Measurements from ENCODE around the gene PRPF19.

PRPF19 gene

GRCh38 chr11:60924110-60924905, 17.9 kb upstream of the PRPF19 start, which contains the start of gene TMEM132A:
Gene TMEM132A, plus strand, starts transcription at chr11:60924460. Its CDS starts 174 bp downstream, at chr11:60924634.
- in situ Hi-C loops (cut with HindIII; ENCODE audit: low sequenced_read_pairs), result no loop called here

- in situ Hi-C loops (cut with HindIII; ENCODE audit: low sequenced_read_pairs), result no loop called here
Observed at GRCh38 chr11:60923800-60924109, 17.4 kb upstream of the PRPF19 start.

GRCh38 chr11:60923326-60923725, 16.9 kb upstream of the PRPF19 start:
- in situ Hi-C loops (cut with HindIII; ENCODE audit: low sequenced_read_pairs), result no loop called here

GRCh38 chr11:60922906-60923305, 16.5 kb upstream of the PRPF19 start:
- in situ Hi-C loops (cut with HindIII; ENCODE audit: low sequenced_read_pairs), result no loop called here

GRCh38 chr11:60921777-60922335, 15.5 kb upstream of the PRPF19 start:
- in situ Hi-C loops (cut with HindIII; ENCODE audit: low sequenced_read_pairs), result no loop called here

- in situ Hi-C loops (cut with HindIII; ENCODE audit: low sequenced_read_pairs), result no loop called here
Observed at GRCh38 chr11:60921259-60921658, 14.9 kb upstream of the PRPF19 start.

GRCh38 chr11:60919956-60920355, 13.6 kb upstream of the PRPF19 start:
- in situ Hi-C loops (cut with HindIII; ENCODE audit: low sequenced_read_pairs), result no loop called here

GRCh38 chr11:60919320-60919719, 12.9 kb upstream of the PRPF19 start:
- in situ Hi-C loops (cut with HindIII; ENCODE audit: low sequenced_read_pairs), result no loop called here

- in situ Hi-C loops (cut with HindIII; ENCODE audit: low sequenced_read_pairs), result no loop called here
Observed at GRCh38 chr11:60918939-60919265, 12.5 kb upstream of the PRPF19 start.

- in situ Hi-C loops (cut with HindIII; ENCODE audit: low sequenced_read_pairs), result no loop called here
Observed at GRCh38 chr11:60918251-60918938, 12.0 kb upstream of the PRPF19 start.

GRCh38 chr11:60917267-60917666, 10.9 kb upstream of the PRPF19 start:
- in situ Hi-C loops (cut with HindIII; ENCODE audit: low sequenced_read_pairs), result no loop called here

GRCh38 chr11:60916669-60917206, 10.4 kb upstream of the PRPF19 start:
- in situ Hi-C loops (cut with HindIII; ENCODE audit: low sequenced_read_pairs), result no loop called here

- in situ Hi-C loops (cut with HindIII; ENCODE audit: low sequenced_read_pairs), result no loop called here
Observed at GRCh38 chr11:60915248-60915914, 9.0 kb upstream of the PRPF19 start.

GRCh38 chr11:60914633-60915247, 8.4 kb upstream of the PRPF19 start:
- in situ Hi-C loops (cut with HindIII; ENCODE audit: low sequenced_read_pairs), result no loop called here

- in situ Hi-C loops (cut with HindIII; ENCODE audit: low sequenced_read_pairs), result no loop called here
Observed at GRCh38 chr11:60913793-60914632, 7.6 kb upstream of the PRPF19 start, which contains the start of gene TMEM109. Gene TMEM109, plus strand, starts transcription at chr11:60914158. Its CDS starts 5,536 bp downstream, at chr11:60919694.

GRCh38 chr11:60912851-60913528, 6.6 kb upstream of the PRPF19 start:
- in situ Hi-C loops (cut with HindIII; ENCODE audit: low sequenced_read_pairs), result no loop called here

- in situ Hi-C loops (cut with HindIII; ENCODE audit: low sequenced_read_pairs), result no loop called here
Observed at GRCh38 chr11:60912223-60912850, 6.0 kb upstream of the PRPF19 start.

GRCh38 chr11:60910711-60911380, 4.5 kb upstream of the PRPF19 start:
- in situ Hi-C loops (cut with HindIII; ENCODE audit: low sequenced_read_pairs), result no loop called here
